Endothelial cell of umbilical vein (primary cell): Measurements from ENCODE around the gene SYTL3. TPM values are rescaled to one million over a fixed set of nuclear protein-coding genes. Genes with fewer than 3 reads are reported as not detected.

Experiments used
- BruUV-seq: library from RNA; stranded (reverse); fragments of 400-500 nt; replicated peaks from 2 replicates; lab custom pipeline; 2021; lab: Mats Ljungman, UMichigan
- CTCF ChIA-PET: fragments of 300-600, 350-600 bp; sonication (Branson Sonifier 250); formaldehyde crosslinking; loops from one replicate; lab custom pipeline; 2021; ENCODE audit warnings: antibody characterized with exemption, inconsistent platforms; lab: Charles Lee
- POLR2A ChIA-PET: fragments of 300-600, 350-600 bp; sonication (Branson Sonifier 250); formaldehyde crosslinking; loops from one replicate; lab custom pipeline; 2021; ENCODE audit warnings: antibody characterized with exemption, inconsistent platforms; lab: Charles Lee
- DNase-seq: peaks from one replicate; pipeline ENCODE4 v3.0.0-alpha.2; 2011; ENCODE audit warnings: low read depth, low spot score
- FAIRE-seq: peaks from 2 replicates; lab custom pipeline; 2011; peaks lifted over from hg19 to GRCh38; lab: Jason Lieb, UNC
- H2AFZ ChIP-seq: 2 replicates; pipeline ENCODE4 v1.6.0; 2012; ENCODE audit warnings: low read depth, low read length, control low read depth, inconsistent platforms
- H3K27ac ChIP-seq: 2 replicates; pipeline ENCODE4 v1.5.1; 2011; ENCODE audit warnings: low read depth, mild to moderate bottlenecking, control low read depth, low read length, moderate library complexity; ENCODE audit not compliant: insufficient read depth
- H3K27me3 ChIP-seq, 2 experiments: 2 replicates each; pipeline versions ENCODE4 v1.6.0 to v1.6.1; 2011; ENCODE audit warnings: low read length in 2 of 2, mixed read lengths in 1 of 2; ENCODE audit not compliant: control insufficient read depth in 2 of 2, insufficient read depth in 2 of 2
- H3K36me3 ChIP-seq, 2 experiments: 2 replicates in 1 of 2; 3 replicates in 1 of 2; pipeline ENCODE4 v1.5.1; 2011; ENCODE audit warnings: low read length in 2 of 2, mild to moderate bottlenecking in 1 of 2, moderate library complexity in 1 of 2; ENCODE audit not compliant: control insufficient read depth in 2 of 2, insufficient read depth in 2 of 2; ENCODE audit errors: extremely low read depth in 1 of 2
- H3K4me1 ChIP-seq: 3 replicates; pipeline ENCODE4 v1.5.1; 2011; ENCODE audit warnings: mild to moderate bottlenecking, low read length; ENCODE audit not compliant: control insufficient read depth, insufficient read depth; ENCODE audit errors: extremely low read depth
- H3K4me2 ChIP-seq: 2 replicates; pipeline ENCODE4 v1.6.1; 2011; ENCODE audit warnings: low read length, control low read depth, mixed read lengths; ENCODE audit not compliant: insufficient read depth
- H3K4me3 ChIP-seq, 3 experiments: fragments of 200-600 bp in 1 of 3; sonication (generic), shearing (Covaris generic) in 1 of 3; replicated peaks in 1 of 3; 2 replicates each; pipeline ENCODE4 v1.5.1; 2011 to 2016; ENCODE audit warnings: control low read depth in 3 of 3, low read length in 3 of 3, mild to moderate bottlenecking in 2 of 3, inconsistent platforms in 1 of 3, low read depth in 1 of 3, moderate library complexity in 1 of 3; ENCODE audit not compliant: insufficient read depth in 1 of 3
- H3K79me2 ChIP-seq: 2 replicates; pipeline ENCODE4 v1.6.0; 2012; ENCODE audit warnings: low read length, inconsistent platforms; ENCODE audit not compliant: control insufficient read depth, insufficient read depth
- H3K9ac ChIP-seq: replicated peaks from 2 replicates; pipeline ENCODE3; 2011; ENCODE audit warnings: low read length, control low read depth; ENCODE audit not compliant: insufficient read depth; ENCODE audit errors: extremely low read depth
- H3K9me1 ChIP-seq: replicated peaks from 3 replicates; pipeline ENCODE4 v1.6.0; 2011; ENCODE audit warnings: mild to moderate bottlenecking, low read length; ENCODE audit not compliant: control insufficient read depth, insufficient read depth; ENCODE audit errors: extremely low read depth
- H3K9me3 ChIP-seq: replicated peaks from 2 replicates; pipeline ENCODE4 v1.5.1; 2012; ENCODE audit warnings: low read length, inconsistent platforms; ENCODE audit not compliant: control insufficient read depth, insufficient read depth
- H4K20me1 ChIP-seq: replicated peaks from 2 replicates; pipeline ENCODE3; 2011; ENCODE audit warnings: mild to moderate bottlenecking, low read length; ENCODE audit not compliant: control insufficient read depth, insufficient read depth; ENCODE audit errors: extremely low read depth
- GATA2 ChIP-seq: IDR thresholded peaks from 2 replicates; pipeline ENCODE4 v1.7.0; 2011; ENCODE audit warnings: low read depth, mild to moderate bottlenecking, moderate library complexity, mixed read lengths, low read length; ENCODE audit not compliant: insufficient read length, insufficient read depth
- MYC ChIP-seq: IDR thresholded peaks from one replicate; pipeline ENCODE4 v1.6.1; 2011; ENCODE audit warnings: mild to moderate bottlenecking, low read depth, low read length
- POLR2A ChIP-seq: IDR thresholded peaks from 2 replicates; pipeline ENCODE4 v1.6.1; 2012; ENCODE audit warnings: low read depth, mild to moderate bottlenecking, control low read depth, low read length
- POLR2AphosphoS5 ChIP-seq: IDR thresholded peaks from 2 replicates; pipeline ENCODE4 v1.6.1; 2012; ENCODE audit warnings: low read depth, mild to moderate bottlenecking, control low read depth, low read length, moderate library complexity; ENCODE audit not compliant: insufficient read depth
- dilution Hi-C: fragments of 300-500 bp; cut with MboI; formaldehyde crosslinking; loops from one replicate; pipeline ENCODE4 v1.15.0; 2019; ENCODE audit warnings: low sequenced_read_pairs; ENCODE audit not compliant: extremely low pct_ligation_motif_present
- intact Hi-C: fragments of 100-400 bp; cut with micrococcal nuclease; formaldehyde crosslinking; loops from one replicate; pipeline ENCODE4 v1.10.0; 2022
- polyA plus RNA-seq, 4 experiments: library from polyadenylated mRNA; depleted of rRNA in 3 of 4; stranded (reverse) in 3 of 4; unstranded in 1 of 4; fragments of >200 nt; gene quantifications; 2 replicates each; pipeline versions ENCODE4 v1.2.1 to v1.2.3, GENCODE V29; 2011 to 2012; ENCODE audit warnings: missing spikeins in 1 of 4
- total RNA-seq: library from RNA; stranded (reverse); gene quantifications from 2 replicates; pipeline ENCODE4 v1.2.3, GENCODE V29; 2021
- TF ChIP-seq, protein P1 (sequence below): IDR thresholded peaks from 2 replicates; pipeline ENCODE4 v1.6.1; 2011; ENCODE audit not compliant: insufficient read depth, insufficient read length
- TF ChIP-seq, protein P2 (sequence below), 2 donors: IDR thresholded peaks; 1 replicate in 1 of 2; 2 replicates in 1 of 2; pipeline ENCODE4 v1.5.1; 2011; ENCODE audit warnings: low read length in 2 of 2, mild to moderate bottlenecking in 2 of 2, moderate library complexity in 2 of 2, control low read depth in 1 of 2, inconsistent platforms in 1 of 2, low read depth in 1 of 2; ENCODE audit not compliant: insufficient read depth in 1 of 2; ENCODE audit errors: extremely low read depth in 1 of 2

The SYTL3 gene
- total and polyA plus RNA-seq, 2 donors (not counting 3 experiments of a cell fraction or from before 2014, with no cell fraction given) = 0.59 to 0.77 TPM

DNA sequence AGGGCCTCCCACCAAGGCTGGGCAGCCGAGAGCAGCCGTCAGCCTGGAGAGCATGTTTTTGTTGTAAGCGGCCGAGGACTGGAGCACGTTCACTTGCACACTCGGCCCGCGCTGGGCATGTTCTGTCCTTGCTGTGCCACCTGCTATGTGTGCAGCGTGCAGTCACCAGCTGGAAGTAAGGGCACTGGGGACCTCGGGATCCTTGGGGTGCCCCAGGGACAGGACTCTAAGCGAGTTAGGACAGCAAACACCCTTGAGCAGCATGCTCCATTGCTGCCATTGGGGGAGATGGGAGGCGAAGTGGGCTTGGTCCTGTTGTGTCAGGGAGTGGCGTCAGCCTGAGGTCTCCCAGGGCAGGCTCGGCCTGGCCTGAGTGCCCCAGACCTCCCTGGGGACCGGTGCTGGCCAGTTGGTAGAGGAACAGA, 24.0 kb upstream of the SYTL3 start:
- intact Hi-C loops = no loop called here
- Histone ChIP-seq H4K20me1 (no peaks in the 10 kb centered on the region), H2AFZ (no peak overlapping the region), H3K9ac (no peak overlapping the region), H3K4me1 (peaks cover 9% of the 10 kb centered on the region), H3K9me3 (no peaks in the 10 kb centered on the region), H3K27ac (no peak overlapping the region), H3K27me3 (no peaks in the 10 kb centered on the region), H3K36me3 (peaks cover 6 to 35% of the 10 kb centered on the region in 2 experiments), H3K4me2 (no peak overlapping the region), H3K4me3 (no peak overlapping the region), H3K79me2 (no peaks in the 10 kb centered on the region), H3K9me1 (no peaks in the 10 kb centered on the region)
- TF ChIP-seq GATA2 (no peak), POLR2AphosphoS5 (no peak), POLR2A (no peak), MYC (no peak)
- TF ChIP-seq, protein P1, sequence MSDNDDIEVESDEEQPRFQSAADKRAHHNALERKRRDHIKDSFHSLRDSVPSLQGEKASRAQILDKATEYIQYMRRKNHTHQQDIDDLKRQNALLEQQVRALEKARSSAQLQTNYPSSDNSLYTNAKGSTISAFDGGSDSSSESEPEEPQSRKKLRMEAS = no peak
- TF ChIP-seq, protein P2, sequence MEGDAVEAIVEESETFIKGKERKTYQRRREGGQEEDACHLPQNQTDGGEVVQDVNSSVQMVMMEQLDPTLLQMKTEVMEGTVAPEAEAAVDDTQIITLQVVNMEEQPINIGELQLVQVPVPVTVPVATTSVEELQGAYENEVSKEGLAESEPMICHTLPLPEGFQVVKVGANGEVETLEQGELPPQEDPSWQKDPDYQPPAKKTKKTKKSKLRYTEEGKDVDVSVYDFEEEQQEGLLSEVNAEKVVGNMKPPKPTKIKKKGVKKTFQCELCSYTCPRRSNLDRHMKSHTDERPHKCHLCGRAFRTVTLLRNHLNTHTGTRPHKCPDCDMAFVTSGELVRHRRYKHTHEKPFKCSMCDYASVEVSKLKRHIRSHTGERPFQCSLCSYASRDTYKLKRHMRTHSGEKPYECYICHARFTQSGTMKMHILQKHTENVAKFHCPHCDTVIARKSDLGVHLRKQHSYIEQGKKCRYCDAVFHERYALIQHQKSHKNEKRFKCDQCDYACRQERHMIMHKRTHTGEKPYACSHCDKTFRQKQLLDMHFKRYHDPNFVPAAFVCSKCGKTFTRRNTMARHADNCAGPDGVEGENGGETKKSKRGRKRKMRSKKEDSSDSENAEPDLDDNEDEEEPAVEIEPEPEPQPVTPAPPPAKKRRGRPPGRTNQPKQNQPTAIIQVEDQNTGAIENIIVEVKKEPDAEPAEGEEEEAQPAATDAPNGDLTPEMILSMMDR (IDR thresholded peaks at IDR 0.05; ENCODE audit: extremely low read depth in 1 of 2, insufficient read depth in 1 of 2, low read depth in 1 of 2, low read length in 2 of 2) = no peak
- BruUV-seq = no TSS peak
- dilution Hi-C loops = no loop called here
- ChIA-PET POLR2A (no interaction called here), CTCF (interaction anchor here (1.0 to 2.2 kb wide), 3 partner anchors 21 to 408 kb away, joined by 3 to 7 read pairs (median 6); no protein-coding TSS in a partner anchor)
- FAIRE-seq = no peak
- no peak for DNase-seq
